ENCODE data around the gene TMUB2. TPM values are rescaled to one million over a fixed set of nuclear protein-coding genes. Genes with fewer than 3 reads are reported as not detected.
A peak's percentile ranks its signal among the peaks of the same experiment; 100 is the strongest.
"Not testable (repeated sequence)": the region's sequence is repeated elsewhere in the genome, so short reads cannot be mapped to it uniquely, and the experiment has no call there.

Gene TMUB2
- polyA plus RNA-seq (ENCODE audit: insufficient read length): 58.1 TPM

DNA sequence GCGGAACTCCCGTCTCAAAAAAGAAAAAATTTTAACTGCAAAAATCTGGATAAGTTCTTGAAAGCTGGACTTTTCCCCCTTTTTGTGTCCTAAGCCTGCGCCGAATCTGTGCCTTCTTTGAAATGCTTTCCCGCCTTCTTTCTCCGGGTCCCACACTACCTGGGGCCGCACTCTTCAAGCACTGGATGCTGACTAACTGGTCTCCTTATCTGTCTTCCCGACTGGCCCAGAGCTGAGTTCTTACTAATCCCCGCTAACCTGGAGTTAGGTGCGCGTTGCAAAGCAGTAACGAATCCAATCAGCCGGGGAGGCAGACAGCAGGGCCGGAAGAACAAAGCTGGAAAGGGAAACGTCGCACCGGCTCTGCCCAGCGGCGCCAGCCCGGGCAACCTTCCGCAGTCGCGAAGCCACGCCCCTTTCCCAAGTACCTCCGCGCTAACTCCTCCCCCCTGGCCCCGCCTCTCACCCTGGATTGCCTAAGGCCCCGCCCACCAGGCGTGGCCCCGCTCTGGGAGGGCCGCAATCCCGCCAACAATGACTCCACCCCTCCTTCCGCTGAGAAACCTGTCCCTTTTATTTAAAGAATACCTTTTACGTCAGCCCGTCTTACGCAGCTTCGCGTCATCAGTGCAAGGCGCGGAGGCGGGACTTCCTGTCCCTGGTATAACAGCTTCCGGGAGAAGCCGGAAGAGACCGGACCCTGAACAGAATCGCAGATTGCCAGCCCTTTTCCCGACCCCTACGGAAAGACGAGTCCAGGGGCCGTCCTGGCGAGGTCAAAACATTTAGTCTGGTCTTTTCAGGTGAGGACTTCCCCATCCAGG, at the start of gene TMUB2:
TSS of gene TMUB2 (plus strand) at position 666 of the 824 bp plus-strand sequence. CDS start 737 bp downstream, outside the sequence.
- DNase-seq: peak; percentile 99

DNA sequence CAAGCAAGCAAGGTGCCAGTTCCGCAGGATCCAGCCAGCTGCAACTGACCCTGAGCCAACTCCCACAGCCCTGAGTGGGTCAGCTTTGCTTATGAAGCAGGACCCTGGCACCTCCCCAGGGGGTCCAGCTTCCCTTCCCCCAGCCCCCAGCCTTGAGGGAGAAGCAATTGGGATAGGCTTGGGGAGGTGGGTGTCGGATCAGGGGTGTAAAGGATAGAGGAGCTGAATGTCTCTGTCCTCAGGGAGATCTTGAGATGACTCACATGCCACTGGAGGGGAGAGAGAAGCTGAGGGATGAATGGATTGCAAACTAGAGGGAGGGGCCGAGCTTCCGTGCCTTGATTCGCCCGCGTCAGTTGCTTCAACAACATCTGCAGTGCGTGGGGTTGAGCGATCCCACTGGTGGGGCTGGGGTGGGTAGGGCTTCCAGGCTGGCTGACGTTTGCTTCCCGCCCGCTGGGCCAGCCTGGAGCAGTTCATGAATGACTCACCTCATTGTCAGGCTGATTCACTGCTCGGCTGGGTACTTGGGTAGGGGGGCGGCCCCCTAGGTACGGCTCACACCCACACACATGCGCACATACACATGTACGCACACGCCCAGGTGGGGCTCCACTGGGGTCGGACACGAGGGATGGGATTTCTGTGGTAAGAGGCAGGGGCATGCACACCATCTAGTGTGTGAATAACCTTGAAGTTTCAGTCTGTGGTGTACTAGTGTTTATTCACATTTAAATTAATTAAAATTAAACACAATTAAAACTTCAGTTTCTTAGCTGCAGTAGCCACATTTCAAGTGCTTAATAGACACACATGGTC, 48.7 kb upstream of the TMUB2 start:
- DNase-seq: no peak

DNA sequence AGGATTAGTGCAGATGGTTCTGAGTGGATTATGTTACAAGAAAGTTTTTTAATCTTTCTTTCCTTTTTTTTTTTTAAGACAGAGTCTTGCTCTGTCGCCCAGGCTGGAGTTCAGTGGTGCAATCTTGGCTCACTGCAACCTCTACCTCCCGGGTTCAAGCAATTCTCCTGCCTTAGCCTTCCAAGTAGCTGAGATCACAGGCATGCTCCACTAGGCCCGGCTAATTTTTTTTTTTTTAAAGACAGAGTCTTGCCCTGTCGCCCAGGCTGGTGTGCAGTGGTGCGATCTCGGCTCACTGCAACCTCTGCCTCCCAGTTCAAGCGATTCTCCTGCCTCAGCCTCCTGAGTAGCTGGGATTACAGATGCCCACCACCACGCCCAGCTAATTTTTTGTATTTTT, 42.9 kb upstream of the TMUB2 start:
- DNase-seq: not testable (repeated sequence)

DNA sequence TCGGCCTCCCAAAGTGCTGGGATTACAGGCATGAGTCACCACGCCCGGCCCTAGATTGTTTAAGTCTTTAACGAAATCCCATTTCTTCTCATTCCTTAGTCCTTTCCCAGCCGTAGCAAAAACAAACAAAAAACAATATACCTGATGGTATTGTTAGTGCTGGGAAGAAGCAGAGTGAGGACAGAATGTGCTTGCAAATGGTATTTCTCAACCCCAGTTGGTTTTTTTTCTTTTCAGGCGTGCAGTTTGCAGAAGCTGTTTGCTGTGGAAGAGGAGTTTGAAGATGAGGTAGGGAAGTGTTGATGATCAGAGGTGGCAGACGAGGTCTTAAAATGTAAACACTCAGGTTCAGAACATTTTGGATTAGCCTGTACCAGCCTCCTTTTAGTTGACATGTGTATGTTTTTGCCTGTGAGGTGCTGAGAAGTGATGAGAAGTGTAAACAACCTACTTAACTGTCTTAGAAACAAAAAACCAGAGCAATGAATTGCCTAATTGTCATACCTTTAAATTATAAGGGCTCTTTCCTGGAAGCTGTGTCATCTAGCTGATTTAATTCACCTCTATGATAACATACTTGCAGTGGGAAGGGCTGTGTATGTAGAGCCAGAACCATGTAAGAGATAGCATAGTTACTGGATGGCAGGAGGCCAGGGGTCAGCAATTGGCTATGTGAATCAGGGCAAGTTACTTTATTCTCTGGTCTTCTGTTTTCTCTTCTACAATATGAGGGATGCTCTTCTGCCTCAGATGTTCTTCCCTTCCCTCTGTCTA, 41.6 kb upstream of the TMUB2 start:
- DNase-seq: no peak

DNA sequence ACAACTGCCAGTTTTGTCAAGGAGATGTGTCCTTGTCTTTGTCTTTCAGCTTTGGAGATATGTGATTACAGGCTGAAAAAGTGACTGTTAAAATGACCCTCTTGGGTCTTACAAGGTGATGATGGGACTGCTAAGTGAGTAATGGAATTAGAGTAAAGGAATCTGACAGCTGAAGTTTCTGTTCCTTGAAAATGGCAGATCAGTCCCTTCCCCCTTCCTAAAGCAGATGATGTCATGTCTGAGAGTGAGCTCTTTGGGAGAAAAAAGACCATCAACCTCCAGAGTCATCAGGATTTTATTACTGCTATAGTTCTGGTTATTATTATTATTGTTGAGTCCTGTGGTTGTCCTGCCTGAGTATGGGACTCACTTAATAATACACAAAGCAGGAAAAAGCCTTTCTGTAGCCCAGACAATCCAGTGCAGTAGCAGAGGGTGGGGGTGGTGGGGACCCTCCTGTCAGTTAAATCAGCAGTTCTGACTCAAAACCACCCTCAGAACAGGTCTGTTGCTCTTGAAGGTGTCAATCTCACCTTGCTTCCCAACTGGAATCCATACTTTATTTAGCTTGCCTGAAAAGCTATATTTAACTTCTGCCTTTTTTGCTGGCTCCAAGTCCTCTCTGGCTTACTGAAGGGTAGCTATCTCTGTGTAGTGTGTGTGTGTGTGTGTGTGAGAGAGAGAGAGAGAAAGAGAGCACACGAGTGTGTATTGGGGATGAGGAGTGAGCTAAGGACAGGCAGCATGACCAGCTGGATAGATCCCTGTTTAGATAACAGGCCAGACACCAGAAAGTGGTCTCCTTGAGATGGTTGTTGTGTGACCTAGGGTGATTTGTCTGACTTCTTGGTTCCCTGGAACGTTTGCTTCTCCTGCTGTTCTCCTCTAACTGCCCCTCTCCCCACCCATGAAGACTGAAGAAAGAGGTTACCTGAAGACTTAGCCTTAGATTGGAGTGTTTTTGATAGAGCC, 40.1 kb upstream of the TMUB2 start:
- DNase-seq: no peak

DNA sequence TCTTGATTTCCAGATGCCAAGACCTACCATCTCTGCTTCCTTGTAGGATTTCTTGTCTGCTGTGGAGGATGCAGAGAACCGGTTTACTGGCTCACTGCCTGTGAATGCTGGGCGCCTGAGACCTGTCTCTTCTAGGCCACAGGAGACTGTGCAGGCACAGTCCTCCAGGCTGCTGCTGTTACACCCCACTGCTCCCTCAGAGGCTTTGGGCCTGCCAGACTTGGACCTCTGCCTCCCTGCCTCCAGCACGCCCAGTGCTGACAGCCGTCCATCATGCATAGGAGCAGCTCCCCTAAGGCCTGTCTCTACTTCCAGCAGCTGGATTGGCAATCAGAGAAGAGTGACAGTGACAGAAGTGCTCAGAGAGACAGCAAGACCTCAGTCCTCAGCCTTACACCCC, 39.0 kb upstream of the TMUB2 start:
- DNase-seq: no peak

DNA sequence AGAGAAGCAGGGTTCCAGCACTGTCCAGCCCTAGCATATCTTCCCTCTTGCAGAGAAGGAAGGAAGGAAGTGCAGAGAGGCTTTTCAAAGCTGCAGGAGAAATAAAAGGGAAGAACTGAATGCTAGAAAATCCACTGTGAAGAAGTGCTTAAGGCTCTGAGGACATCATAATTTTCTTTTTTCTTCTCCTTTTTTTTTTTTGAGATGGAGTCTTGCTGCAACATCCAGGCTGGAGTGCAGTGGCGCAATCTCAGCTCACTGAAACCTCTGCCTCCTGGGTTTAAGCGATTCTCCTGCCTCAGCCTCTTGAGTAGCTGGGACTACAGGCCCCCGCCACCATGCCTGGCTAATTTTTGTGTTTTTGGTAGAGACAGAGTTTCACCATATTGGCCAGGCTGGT, 37.7 kb upstream of the TMUB2 start:
- not testable (repeated sequence) for DNase-seq

DNA sequence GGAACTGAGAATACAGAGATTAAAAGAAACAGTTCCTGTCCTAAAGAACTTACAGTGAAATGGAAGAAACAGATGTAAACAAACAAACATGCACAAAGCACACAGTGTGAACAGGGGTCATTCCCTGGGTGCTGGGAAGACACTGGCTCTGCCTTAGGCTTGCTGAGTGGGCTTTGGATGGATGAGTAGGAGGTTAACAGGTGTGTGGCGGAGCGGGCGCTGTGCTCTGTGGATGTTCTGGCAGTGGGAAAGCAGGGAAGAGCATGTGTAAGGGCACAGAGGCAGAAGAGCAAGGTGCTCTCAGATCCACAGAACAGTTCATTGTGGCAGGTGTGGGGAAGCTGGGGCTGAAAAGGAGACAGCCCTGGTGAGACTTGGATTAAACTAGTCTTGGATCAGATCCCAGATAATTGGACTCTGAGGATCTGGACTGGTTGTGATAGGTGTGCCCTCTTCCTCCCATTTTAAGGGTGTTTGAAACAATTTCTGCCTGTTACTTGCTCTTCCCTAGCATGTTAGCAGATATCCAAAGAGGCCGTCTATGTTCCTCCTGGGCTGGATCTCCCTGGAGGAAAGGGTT, 36.9 kb upstream of the TMUB2 start:
- no peak for DNase-seq

DNA sequence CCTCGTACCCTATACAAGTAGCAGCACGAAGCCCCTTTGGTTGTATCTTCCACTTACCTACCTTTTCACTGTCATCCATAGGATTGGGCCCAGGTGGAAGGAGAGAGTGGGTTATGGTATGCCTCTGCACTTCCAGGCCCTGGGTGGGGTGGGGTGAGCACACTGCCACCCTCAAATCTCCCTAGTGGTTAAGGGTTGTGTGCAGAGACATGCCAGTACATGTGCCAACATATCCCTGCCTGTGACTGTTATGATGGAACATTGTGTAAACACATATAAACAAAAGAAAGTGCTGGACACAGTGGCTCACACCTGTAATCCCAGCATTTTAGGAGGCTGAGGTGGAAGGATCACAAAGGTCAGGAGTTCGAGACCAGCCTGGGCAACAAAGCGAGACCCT, 33.9 kb upstream of the TMUB2 start:
- DNase-seq: no peak

DNA sequence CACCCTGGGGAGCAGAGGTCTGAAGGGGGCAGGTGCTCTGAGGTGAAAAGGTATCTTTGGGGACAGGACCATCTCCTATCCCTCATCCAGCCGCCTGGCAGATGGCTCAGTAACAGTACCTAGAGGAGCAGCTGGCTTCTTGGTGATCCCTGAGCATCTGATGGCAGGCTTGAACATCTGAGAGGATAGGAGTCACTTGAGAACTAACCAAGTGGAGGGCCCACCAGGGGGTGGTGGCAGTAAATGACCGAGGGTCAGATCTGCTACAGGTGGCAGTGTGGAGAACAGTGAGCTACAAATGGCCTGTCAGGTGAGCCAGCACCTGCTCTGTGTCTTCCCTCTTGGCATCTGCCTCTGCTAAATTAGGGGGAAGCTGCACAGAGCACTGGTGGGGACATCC, 31.3 kb upstream of the TMUB2 start:
- DNase-seq: no peak

DNA sequence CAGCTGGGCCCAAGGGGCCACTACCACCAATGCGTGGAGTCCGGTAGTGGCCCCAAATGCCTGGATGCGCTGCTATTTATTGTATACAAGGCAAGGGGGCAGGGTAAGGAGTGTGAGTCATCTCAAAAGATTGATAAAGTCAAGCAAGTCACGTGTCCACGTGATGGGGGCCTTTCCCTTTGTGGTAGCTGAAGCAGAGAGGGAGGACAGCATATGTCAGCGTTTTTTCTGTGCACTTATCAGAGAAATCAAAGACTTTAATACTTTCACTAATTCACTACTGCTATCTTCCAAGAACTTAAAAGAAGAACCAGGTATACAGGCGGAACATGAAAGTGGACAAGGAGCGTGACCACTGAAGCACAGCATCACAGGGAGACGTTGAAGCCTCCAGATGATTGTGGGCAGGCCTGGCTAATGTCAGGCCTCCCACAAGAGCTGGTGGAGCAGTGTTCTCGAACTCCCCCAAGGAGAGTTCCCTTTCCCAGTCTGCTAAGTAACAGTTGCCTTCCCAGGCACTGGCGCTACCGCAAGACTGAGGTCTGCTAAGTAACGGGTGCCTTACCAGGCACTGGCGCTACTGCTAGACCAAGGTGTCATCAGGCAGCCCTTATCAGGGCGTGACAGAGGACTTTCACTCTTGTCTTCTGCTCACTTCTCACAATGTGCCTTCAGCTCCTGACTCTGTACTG, 27.1 kb upstream of the TMUB2 start:
- DNase-seq: no peak

DNA sequence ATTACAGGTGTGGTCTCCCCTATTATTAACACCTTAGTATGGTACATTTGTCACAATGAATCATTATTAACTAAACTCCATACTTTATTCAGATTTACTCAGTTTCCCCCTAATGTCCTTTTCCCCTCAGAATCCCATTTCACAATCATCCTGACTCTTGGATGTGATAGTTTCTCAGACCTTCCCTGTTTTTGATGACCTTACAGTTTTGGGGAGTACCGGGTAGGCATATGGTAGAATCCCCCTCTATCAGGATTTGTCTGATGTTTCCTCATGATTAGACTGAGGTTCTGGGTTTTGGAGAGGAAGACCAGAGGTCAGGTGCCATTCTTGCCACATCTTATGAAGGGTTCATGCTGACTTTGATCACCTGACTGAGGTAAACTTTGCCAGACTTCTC, 22.3 kb upstream of the TMUB2 start:
- no peak for DNase-seq

DNA sequence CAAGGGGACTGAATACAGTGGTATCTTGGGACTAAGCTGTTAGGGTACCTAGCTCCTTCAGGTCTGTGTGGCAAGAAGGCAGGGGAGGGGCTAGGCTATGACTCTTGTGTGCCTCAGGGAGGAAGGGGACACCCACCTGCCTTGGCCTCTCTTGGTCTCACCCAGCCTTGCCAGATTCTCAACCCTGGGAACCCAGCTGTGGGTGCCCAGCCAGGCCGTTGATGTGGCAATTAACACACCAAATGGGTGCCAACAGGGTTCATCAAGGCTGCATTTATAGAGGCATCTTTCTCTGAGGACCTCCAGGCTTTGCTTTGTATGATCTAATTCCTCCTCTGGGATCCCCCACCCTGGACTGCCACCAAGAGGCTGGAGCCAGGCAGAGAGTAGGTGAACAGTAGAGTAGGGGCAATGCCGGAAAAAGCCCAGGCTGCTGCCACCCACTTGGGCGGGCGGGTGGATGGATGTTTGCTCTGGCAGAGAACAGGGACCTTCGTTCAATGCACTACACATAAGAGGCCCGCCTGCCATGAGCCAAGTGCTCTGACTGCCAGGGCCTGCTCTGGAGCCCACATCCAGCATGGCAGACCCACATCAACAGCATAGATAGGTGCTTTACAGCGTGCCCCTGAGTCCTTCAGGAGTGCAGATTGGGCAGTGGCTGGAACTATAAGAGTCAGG, 19.5 kb upstream of the TMUB2 start:
- DNase-seq: no peak

DNA sequence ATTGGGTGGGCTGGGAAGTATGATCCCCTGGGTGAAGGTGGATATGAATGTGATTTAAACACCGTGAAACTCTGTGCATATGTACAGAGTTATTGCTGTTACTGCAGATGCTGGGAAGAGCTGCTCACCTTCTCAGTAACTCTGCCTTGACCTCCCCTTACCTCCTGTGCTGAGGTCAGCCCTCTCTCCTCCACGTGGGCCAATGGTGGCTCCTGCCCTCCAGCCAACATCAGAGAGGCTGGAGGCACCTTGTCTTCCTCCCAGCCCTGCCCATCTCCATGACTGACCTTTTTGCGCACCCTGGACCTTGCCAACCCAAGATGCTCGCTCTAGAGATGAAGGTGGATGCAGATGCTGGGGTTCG, 16.7 kb upstream of the TMUB2 start:
- DNase-seq: no peak

DNA sequence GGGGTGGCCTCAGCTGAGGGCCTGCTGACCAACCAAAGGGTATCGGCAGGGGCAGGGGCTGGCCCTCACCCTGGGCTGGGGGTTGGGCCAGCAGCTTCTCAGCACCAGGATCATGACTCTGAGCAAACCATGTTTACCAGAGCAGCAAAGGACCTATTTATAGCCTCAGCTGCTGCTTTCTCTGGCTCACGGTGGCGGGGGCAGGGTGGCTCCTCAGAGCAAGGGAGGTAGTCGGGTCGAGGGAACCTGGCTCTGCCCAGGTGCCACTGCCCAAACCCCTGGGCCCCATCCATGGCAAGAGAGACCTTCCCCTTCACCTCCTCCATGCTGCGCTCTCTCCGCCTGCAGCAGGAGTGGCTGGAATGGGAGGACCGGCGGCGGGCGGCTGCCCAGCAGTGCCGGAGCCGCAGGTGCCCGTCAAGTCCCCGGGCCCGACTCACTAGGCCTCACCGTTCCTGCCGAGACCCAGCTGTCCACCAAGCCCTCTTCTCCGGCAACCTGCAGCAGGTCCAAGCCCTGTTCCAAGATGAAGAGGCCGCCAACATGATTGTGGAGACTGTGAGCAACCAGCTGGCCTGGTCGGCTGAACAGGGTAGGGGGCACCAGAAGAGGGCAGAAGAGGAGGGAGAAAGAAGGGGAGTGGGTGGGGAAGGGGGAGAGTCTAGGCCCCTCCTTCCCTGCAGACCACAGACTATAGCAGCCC, 16.1 kb upstream of the TMUB2 start, which contains the start of gene ASB16:
TSS of gene ASB16 (plus strand) at position 206 of the 703 bp plus-strand sequence. CDS start at position 292, 86 bp downstream.
- no peak for DNase-seq

DNA sequence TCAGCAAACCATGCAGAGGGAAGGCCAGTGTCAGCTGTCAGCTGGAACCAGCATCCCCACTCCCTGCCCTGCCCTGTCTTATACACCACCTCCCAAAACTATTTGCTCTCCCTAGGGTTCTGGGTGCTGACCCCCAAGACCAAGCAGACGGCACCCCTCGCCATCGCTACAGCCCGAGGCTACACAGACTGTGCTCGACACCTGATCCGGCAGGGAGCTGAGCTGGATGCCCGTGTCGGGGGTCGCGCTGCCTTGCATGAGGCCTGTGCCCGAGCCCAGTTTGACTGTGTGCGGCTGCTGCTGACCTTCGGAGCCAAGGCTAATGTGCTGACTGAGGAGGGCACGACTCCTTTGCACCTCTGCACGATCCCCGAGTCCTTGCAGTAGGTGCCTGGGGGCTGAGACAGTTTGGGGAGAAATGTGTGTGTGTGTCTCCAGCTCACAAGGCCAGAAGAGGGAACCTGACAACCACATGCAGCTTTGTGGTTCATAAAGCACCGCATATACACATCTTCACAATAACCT, 14.8 kb upstream of the TMUB2 start:
- no peak for DNase-seq

DNA sequence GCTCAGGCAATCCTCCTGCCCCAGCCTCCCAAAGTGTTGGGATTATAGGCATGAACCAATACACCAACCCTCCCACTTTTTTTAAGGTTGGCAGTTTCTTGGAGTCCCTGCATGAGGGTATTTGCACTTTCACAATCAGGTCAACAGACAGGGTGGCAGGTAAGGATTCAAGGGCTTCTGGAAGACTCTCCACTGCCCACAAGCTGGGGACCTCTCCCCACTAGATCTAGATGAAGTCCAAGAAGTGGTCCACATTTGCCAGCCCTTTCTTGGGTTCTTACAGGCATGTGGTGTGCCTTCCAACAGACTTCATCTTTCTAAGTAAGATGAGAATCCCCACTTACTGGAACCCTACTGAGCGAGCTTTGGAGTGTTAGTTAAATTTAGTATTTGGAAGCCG, 12.3 kb upstream of the TMUB2 start:
- DNase-seq: no peak

DNA sequence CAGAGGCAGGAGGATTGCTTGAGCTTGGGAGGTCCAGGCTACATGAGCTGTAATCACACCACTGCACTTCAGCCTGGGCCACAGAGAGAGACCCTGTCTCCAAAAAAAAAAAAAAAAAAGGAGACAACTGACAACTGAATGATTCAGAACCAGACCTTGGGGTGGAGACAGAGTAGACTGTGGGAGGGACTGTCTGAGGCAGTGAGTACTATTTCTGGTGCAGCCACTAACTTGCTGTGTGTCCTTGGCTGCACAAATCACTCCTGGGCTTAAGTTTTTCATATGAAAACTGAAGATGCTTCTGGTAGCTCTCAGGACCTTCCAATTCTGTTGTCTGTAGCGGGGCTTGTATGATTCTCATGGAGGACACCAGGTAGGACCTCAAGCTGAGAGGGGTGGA, 10.5 kb upstream of the TMUB2 start:
- no peak for DNase-seq

Measured in hindlimb muscle (tissue), 1 donor.